ENCODE measurements around the gene SLC25A42.

The SLC25A42 gene

DNA sequence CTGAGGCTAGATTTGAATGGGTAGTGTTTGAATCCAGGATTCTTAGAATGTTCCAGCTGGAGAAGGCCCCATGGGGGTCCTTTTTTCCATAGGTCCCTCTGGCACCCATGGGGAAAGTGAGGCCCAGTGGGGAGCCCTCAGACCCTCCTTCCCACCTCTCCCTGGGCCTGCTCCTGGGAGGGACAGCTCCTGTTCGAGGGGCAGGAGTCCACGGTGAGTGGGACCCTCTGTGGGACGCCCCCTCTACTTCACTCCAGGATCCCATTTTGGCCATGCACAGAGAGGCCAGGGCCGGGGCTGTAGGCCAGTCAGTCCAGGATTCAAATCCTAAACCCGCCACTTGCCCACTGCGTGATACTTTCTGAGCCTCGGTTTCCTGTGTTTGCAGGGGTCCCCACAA is 98.7 kb downstream of the SLC25A42 start:
- DNase-seq (ENCODE audit: low read depth, low spot score), result no peak

All from astrocyte of the hippocampus (primary cell).